Measurements from ENCODE around the gene HYLS1.

DNA sequence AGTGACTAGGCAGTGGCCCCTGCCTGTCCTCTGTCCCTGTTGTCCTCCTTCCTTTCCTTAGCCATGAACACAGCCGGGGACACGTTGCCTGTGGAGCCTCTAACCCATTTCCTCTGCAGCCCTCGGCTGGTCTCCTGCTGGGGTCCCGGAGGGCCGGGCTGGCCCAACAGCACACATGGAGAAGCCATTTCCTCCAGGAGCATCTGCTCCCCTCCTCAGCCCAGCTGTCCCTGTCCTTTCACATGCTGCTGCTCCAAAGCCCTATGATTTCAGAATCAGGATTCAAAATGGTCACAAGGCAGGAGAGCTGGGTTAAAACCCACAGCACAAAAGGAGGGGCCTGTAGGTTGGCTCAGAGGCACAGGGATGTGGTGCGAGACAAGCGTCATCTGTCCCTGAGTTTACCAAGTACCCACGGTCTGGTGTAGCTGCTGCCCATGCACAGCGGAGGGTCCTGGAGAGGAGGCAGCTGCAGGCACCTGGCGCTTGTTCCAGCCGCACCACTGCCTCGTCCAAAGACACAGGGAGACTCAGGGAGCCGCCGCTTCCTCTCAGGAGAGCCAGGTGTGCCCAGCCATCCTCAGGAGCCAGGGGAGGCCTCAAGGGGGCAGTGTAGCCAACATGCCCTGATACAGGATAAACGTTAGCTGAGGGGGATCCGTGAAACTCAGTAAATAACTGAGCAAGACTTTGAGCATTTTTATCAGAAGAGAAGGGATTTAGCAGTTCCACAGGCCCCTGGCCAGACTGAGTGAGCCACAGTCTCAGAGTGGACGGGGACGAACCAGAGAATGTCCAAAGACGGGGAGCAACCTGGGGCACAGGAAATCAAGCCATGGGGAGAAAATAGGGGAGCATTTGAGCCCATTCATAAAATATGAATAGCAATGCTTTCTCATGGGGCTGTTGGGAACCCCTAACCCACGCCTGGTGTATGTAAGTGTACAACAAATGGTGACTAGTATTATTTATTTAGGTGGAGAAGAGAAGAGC, 54.4 kb downstream of the HYLS1 start:
- TF ChIP-seq, protein P1, sequence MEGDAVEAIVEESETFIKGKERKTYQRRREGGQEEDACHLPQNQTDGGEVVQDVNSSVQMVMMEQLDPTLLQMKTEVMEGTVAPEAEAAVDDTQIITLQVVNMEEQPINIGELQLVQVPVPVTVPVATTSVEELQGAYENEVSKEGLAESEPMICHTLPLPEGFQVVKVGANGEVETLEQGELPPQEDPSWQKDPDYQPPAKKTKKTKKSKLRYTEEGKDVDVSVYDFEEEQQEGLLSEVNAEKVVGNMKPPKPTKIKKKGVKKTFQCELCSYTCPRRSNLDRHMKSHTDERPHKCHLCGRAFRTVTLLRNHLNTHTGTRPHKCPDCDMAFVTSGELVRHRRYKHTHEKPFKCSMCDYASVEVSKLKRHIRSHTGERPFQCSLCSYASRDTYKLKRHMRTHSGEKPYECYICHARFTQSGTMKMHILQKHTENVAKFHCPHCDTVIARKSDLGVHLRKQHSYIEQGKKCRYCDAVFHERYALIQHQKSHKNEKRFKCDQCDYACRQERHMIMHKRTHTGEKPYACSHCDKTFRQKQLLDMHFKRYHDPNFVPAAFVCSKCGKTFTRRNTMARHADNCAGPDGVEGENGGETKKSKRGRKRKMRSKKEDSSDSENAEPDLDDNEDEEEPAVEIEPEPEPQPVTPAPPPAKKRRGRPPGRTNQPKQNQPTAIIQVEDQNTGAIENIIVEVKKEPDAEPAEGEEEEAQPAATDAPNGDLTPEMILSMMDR (IDR thresholded peaks at IDR 0.05; ENCODE audit: low read length) = peak; percentile 90
- TF ChIP-seq EZH2 (optimal IDR thresholded peaks at IDR 0.05; ENCODE audit: low read depth, low read length) = no peak

All from MM.1S (cell line).